SK-MEL-5 (cell line): ENCODE results near the gene CNTNAP2. TPM values are rescaled to one million over a fixed set of nuclear protein-coding genes. Genes with fewer than 3 reads are reported as not detected.
"Not testable (repeated sequence)": the region's sequence is repeated elsewhere in the genome, so short reads cannot be mapped to it uniquely, and the experiment has no call there.

Source experiments
- DNase-seq: peaks from one replicate; pipeline ENCODE4 v3.0.0-alpha.2; 2016; ENCODE audit warnings: low read depth, low spot score
- in situ Hi-C: cut with HindIII; loops from 2 replicates; pipeline ENCODE4 v1.10.0; 2016; ENCODE audit warnings: low sequenced_read_pairs, high pct_unique_total_duplicates, low pct_unique_long_range_greater_than_20kb
- total RNA-seq: library from RNA; depleted of rRNA; stranded (reverse); fragments of >200 nt; shearing (Covaris generic); gene quantifications from 2 replicates; pipeline ENCODE4 v1.2.3, GENCODE V29; 2014

CNTNAP2 gene
- total RNA-seq, 1 experiment from 2014 or later: not detected

DNA sequence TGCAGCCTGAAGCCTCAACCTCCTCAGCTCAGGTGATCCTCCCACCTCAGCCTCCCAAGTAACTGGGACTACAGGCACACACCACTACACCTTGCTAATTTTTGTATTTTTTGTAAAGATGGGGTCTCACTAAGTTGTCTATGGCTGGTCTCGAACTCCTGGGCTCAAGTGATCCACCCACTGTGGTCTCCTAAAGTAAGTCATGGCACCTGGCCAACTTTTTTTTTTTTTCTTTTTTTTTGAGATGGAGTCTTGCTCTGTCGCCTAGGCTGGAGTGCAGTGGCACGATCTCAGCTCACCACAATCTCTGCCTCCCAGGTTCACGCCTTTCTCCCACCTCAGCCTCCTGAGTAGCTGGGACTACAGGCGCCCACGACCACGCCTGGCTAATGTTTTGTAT, 2182.2 kb downstream of the CNTNAP2 start:
- in situ Hi-C loops, DNase-seq: not testable (repeated sequence)

DNA sequence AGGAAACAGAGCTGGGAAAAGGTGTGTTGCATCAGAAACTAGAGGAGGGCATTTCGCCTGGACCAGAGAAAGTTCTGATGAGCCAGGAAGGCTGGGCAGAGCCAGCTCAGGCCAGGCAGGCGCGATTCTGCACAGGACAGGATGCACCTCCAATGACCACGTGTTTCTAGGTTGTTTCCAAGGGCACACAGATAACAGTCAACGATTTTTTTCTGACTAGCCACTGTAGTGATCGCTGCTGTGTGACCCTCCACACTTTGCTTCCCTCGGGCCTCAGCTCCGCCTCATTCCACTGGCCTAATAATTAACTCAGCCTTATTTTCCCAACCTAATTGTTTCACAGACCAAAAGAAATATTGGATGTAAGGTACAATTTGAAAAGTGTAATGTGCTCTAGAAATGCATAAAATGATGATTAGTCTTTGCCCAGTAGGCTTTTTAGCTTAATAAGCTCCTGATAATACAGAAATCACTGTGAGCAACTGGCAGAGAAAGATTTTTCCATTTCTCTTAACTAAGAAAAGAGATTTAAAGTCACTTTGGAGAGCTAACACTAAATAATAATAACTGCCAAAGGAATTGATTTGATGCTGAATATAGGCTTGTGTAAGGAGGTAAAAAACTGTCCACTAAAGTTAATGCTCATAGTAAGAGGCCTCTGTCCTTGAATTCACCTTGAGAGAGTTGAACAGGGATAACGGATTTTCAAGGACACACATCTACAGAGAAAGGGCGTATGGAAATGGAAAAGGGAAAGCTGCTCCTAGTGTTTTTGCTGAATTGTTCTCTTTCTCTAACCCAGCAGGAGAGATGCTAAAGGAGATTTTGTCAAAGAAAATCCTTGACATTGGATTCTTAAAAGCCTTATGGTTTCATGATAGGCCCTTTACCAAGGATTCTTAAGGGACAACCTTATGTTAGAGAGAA, 2183.0 kb downstream of the CNTNAP2 start:
- no peak for DNase-seq
- in situ Hi-C loops: no loop called here

- DNase-seq, in situ Hi-C loops: not testable (repeated sequence)
These were observed 2185.8 kb downstream of the CNTNAP2 start for GRCh38 chr7:148302436-148302835.

- peak; percentile 54 for DNase-seq
- in situ Hi-C loops: no loop called here
These were observed 2186.9 kb downstream of the CNTNAP2 start for GRCh38 chr7:148303295-148304082.

DNA sequence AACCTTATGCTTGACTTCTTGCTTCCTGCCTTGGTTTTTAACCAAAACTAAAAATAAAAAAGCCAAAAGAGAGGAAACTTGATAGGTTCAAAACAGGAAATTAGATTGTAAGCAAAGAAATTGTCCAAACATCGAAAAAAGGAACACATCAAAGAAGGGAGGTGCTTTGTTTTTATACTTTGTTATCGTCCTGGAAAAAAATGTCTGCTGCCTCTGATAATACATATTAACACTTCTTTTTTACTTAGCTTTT, 2187.4 kb downstream of the CNTNAP2 start:
- DNase-seq: no peak
- in situ Hi-C loops: no loop called here

GRCh38 chr7:148304456-148304855, 2187.9 kb downstream of the CNTNAP2 start:
- DNase-seq: no peak
- in situ Hi-C loops: no loop called here

- DNase-seq: no peak
- in situ Hi-C loops: no loop called here
These were observed 2190.2 kb downstream of the CNTNAP2 start for GRCh38 chr7:148306759-148307158.

DNA sequence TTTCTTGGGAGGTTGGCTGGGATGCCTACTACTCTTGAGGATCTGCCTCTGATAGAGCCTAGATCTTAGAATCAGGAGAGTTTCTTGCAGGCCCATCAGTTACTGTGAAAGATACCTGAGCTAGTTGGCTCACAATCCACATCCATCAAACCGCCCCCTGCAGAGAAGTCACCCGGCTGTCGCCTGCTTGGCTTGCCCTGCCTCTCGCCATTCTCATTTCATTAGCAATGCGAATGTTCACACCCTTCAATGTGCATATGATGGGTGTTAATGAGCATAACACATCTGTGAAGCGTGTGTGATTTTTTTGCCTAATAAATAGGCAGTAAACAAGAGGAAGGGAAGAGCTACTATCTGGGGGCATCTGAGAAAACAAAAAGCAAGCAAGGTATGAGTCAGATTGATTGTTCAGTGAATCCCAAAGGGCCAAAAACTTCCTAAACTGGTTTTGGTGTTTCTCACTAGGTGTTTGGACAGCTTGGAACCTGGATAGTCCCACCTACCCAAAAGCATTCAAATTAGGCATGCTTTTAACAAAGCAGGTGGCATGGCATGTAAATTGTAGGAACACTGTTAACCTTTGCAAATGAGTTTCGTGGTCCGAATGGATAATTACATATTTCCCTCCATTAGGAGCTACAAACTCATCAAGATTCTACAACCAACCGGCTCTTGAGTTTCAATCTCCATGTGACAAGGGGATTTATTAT, 2201.7 kb downstream of the CNTNAP2 start:
- in situ Hi-C loops: no loop called here
- DNase-seq: no peak

DNA sequence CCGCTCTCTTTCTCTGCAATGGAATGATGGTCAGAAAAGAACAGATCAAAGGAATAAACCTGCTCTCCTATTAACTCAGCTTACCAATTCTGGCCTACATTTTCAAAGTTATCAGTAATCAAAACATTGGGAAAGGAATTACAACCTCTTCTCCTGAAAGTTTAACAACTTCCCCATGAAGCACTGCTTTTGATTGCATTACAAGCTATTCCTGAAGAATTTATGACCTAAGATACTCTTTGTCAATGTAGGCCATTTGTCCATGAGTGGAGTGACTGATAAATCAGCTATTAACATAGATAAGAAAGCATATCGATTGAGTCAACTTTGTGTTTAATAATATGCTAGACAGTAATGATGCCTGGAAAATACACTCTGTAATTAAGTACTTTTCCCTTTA, 2202.2 kb downstream of the CNTNAP2 start:
- in situ Hi-C loops: no loop called here

GRCh38 chr7:148319316-148319808, 2202.8 kb downstream of the CNTNAP2 start:
- in situ Hi-C loops: no loop called here

More for the DNA sequence above, 2202.2 kb downstream of the CNTNAP2 start:
- no peak for DNase-seq

GRCh38 chr7:148325208-148325607, 2208.6 kb downstream of the CNTNAP2 start:
- in situ Hi-C loops: no loop called here
- no peak for DNase-seq

More at GRCh38 chr7:148319316-148319808, 2202.8 kb downstream of the CNTNAP2 start:
- no peak for DNase-seq

- no peak for DNase-seq
These were observed 2210.8 kb downstream of the CNTNAP2 start for GRCh38 chr7:148327379-148327778.

DNA sequence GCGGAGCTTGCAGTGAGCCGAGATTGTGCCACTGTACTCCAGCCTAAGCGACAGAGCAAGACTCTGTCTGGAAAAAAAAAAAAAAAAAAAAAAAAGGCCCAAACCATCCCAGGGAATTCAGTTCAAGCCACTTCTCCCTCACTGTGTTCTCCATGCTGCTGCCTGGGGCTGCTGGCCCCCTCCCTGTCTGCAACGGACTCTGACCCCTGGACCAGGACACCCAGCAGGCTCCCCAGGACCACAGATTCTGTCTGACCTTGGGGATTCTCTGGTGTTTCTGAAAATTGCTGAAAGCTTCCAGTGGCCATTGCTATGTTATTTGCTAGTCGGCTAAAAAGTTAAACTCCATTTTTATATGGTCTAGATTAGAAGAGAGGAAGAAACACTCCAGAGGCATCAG, 2212.3 kb downstream of the CNTNAP2 start:
- in situ Hi-C loops: no loop called here
- DNase-seq: no peak

More at GRCh38 chr7:148327379-148327778, 2210.8 kb downstream of the CNTNAP2 start:
- in situ Hi-C loops: no loop called here

- in situ Hi-C loops: no loop called here
- DNase-seq: no peak
These were observed 2213.7 kb downstream of the CNTNAP2 start for GRCh38 chr7:148330124-148330818.

GRCh38 chr7:148330822-148331221, 2214.2 kb downstream of the CNTNAP2 start:
- in situ Hi-C loops: no loop called here
- DNase-seq: no peak

DNA sequence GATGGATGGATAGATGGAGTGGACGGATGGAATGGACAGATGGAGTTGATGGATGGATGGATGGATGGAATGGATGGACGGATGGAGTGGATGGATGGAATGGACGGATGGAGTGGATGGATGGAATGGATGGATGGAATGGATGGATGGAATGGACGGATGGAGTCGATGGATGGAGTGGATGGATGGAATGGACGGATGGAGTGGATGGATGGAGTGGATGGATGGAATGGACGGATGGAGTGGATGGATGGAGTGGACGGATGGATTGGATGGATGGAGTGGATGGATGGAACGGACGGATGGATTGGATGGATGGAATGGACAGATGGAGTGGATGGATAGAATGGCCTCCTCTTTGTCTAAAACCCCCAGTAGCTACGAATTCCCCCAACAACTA, 2214.9 kb downstream of the CNTNAP2 start:
- DNase-seq, in situ Hi-C loops: not testable (repeated sequence)
